Head of caudate nucleus (tissue), 42 donors: Measurements from ENCODE around the gene GNB3.
A peak's percentile ranks its signal among the peaks of the same experiment; 100 is the strongest.
"Not testable (repeated sequence)": the region's sequence is repeated elsewhere in the genome, so short reads cannot be mapped to it uniquely, and the experiment has no call there.

Experiments used
- DNase-seq, 42 donors: peaks; one replicate each; pipeline versions ENCODE4 v3.0.0 to v3.0.0-alpha.2; 2020 to 2021; ENCODE audit warnings: mixed read lengths in 7 of 42
- intact Hi-C: fragments of 100-400 bp; cut with DNase I; formaldehyde crosslinking; loops from one replicate; pipeline ENCODE4 v1.15.0; 2022

GNB3 gene

DNA sequence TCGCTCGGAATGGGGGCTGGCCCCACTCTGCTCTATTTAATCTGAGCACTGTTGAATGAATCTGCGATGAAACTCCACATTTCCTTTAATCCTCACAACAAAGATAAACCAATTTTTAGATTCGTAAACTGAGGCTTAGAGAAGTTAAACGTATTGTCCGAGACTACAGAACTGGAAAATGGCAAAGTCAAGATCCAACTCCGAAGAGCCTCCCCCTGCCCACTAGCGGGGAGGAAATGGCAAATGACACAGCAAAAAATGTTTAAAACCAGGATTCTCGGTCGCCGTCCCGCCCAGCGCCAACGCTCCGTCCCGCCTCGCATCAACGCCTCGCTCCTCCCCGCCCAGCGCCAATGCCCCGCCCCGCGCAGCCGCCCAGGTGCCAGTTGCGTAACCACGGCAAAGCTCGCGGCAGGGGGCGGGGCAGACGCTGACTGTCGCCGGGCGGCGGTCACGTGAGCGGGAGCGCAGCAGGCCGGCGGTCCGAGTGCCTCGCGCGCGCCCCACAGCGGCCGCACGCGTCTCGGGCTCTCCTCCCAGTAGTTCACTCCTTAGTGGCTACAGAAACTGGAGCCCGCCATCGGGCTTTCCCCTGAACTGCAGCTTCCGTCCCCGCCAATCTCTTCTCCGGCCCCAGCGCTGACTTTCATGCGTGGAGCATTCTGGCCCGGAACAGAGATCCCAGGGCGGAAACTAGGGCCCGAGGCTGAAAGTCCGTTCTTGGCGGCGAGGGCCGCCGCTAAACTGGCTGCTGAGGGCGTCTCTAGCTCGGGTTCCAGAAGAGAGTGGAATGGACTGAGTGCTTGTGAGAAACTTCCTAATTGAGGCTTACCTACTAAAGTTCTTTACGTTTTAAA, 50.3 kb downstream of the GNB3 start:
- intact Hi-C loops, result loop anchor here (2.0 kb wide), 2 partner anchors 18 to 38 kb away; partner anchors contain the start of genes SPSB2 and USP5
- peak; percentile 96 to 100 (median 99) for DNase-seq

DNA sequence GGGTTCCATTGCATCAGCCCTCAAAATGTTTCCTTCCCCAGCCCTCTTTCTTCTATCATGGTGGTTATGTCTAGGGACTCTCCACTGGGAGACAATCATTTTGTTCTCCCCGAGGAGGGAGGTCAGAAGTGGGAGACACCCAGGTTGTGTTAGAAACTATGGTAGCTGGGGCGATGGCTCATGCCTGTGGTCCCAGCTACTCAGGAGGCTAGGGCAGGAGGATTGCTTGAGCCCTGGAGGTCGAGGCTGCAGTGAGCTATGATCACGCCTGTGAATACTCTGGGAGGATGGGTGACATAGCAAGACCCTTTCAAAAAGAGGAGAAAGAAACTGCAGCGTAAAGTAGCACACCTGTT, 50.9 kb downstream of the GNB3 start:
- intact Hi-C loops, result loop anchor here (2.0 kb wide), 2 partner anchors 19 to 39 kb away; partner anchors contain the start of genes SPSB2 and USP5
- no peak for DNase-seq

DNA sequence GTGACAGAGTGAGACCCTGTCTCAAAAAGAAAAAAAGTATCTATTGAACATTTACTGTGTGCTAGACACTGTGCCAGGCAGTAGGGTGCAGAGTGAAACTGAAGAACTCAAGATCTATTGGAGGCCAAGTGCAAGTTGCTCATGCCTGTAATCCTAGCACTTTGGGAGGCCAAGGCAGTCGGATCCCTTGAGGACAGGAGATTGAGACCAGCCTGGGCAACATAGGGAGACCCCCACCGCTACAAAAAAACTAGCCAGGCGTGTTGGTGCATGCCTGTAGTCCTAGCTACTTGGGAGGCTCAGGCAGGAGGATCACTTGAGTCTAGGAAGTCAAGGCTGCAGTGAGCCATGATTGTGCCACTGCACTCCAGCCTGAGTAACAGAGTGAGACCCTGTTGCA, 52.0 kb downstream of the GNB3 start:
- intact Hi-C loops, DNase-seq: not testable (repeated sequence)

DNA sequence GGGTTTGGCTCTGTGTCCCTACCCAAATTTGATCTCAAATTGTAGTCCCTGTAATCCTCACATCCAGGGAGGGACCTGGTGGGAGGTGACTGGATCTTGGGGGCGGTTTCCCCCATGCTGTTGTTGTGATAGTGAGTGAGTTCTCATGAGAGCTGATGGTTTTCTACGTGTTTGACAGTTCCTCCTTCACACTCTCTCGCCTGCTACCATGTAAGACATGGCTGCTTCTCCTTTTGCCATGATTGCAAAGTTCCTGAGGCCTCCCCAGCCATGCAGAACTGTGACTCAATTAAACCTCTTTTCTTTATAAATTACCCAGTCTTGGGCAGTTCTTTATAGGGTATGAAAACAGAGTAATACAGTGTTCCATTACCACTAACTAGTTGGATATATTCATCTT, 53.6 kb downstream of the GNB3 start:
- intact Hi-C loops, result no loop called here
- DNase-seq, result no peak
